Naive B cell (primary cell): Measurements from ENCODE around the gene GRM8. TPM values are rescaled to one million over a fixed set of nuclear protein-coding genes. Genes with fewer than 3 reads are reported as not detected.
A peak's percentile ranks its signal among the peaks of the same experiment; 100 is the strongest.

ENCODE experiments used
- ATAC-seq, 2 donors: fragments of 150-1000 bp; cut with Tn5 transposase; 2 replicates each; pipeline ENCODE4 v1.10.0; 2021; ENCODE audit warnings: low read depth in 2 of 2, mild to moderate bottlenecking in 2 of 2, moderate library complexity in 2 of 2
- DNase-seq: peaks from one replicate; pipeline ENCODE4 v3.0.0; 2022
- H3K27ac Mint-ChIP-seq, 6 donors: one replicate each; pipeline ENCODE4 v1.8.0; 2020 to 2022; ENCODE audit warnings: mild to moderate bottlenecking in 6 of 6, mixed read lengths in 6 of 6, moderate library complexity in 5 of 6, inconsistent platforms in 2 of 6
- H3K27me3 Mint-ChIP-seq, 3 donors: one replicate each; pipeline ENCODE4 v1.8.0; 2021 to 2022; ENCODE audit warnings: mixed read lengths in 3 of 3, mild to moderate bottlenecking in 1 of 3
- H3K36me3 Mint-ChIP-seq, 2 donors: one replicate each; pipeline ENCODE4 v1.8.0; 2020 to 2022; ENCODE audit warnings: mixed read lengths in 2 of 2, inconsistent platforms in 1 of 2, mild to moderate bottlenecking in 1 of 2
- H3K4me1 Mint-ChIP-seq, 3 donors: one replicate each; pipeline ENCODE4 v1.8.0; 2020 to 2022; ENCODE audit warnings: mixed read lengths in 3 of 3, inconsistent platforms in 1 of 3, mild to moderate bottlenecking in 1 of 3, moderate library complexity in 1 of 3
- H3K4me3 Mint-ChIP-seq, 8 donors: one replicate each; pipeline ENCODE4 v1.8.0; 2020 to 2022; ENCODE audit warnings: mild to moderate bottlenecking in 8 of 8, mixed read lengths in 8 of 8, moderate library complexity in 8 of 8, inconsistent platforms in 2 of 8
- H3K9me3 Mint-ChIP-seq, 7 donors: one replicate each; pipeline ENCODE4 v1.8.0; 2020 to 2022; ENCODE audit warnings: mixed read lengths in 7 of 7, mild to moderate bottlenecking in 5 of 7, inconsistent platforms in 2 of 7, moderate library complexity in 1 of 7
- polyA plus RNA-seq, 6 donors: library from polyadenylated mRNA; unstranded; fragments of 300-500 nt; fragmentation: Illumina TruSeq; gene quantifications; one replicate each; pipeline ENCODE4 v1.2.3, GENCODE V29; 2021; ENCODE audit warnings: low read depth in 6 of 6

Gene GRM8
- polyA plus RNA-seq, 6 donors from 2014 or later: not detected

- no peak for ATAC-seq
- Mint-ChIP-seq H3K4me3 (no peak overlapping the region), H3K27me3 (peaks cover 5 to 19% (median 8%) of the 10 kb centered on the region in 3 donors), H3K27ac (no peak overlapping the region), H3K9me3 (peaks cover 0 to 22% (median 4%) of the 10 kb centered on the region in 7 donors), H3K4me1 (no peaks in the 10 kb centered on the region), H3K36me3 (no peaks in the 10 kb centered on the region)
- DNase-seq: no peak
Measured at GRCh38 chr7:127154958-127155357, 97.8 kb downstream of the GRM8 start.

GRCh38 chr7:127154101-127154500, 98.6 kb downstream of the GRM8 start:
- Mint-ChIP-seq H3K9me3 (peaks cover 0 to 22% (median 5%) of the 10 kb centered on the region in 7 donors), H3K27me3 (peaks cover 8 to 19% (median 10%) of the 10 kb centered on the region in 3 donors), H3K36me3 (no peaks in the 10 kb centered on the region), H3K4me1 (no peaks in the 10 kb centered on the region), H3K27ac (peak overlapping the region in 1 of 6 donors; percentile 50), H3K4me3 (no peak overlapping the region)
- no peak for ATAC-seq
- DNase-seq: no peak

GRCh38 chr7:127153315-127153714, 99.4 kb downstream of the GRM8 start:
- H3K27me3 Mint-ChIP-seq: peaks cover 12 to 19% (median 17%) of the 10 kb centered on the region in 3 donors
- no peak for DNase-seq
- H3K4me1 Mint-ChIP-seq: no peaks in the 10 kb centered on the region
- no peak overlapping the region for H3K4me3 Mint-ChIP-seq
- H3K9me3 Mint-ChIP-seq: peaks cover 0 to 22% (median 5%) of the 10 kb centered on the region in 7 donors
- no peak for ATAC-seq
- H3K36me3 Mint-ChIP-seq: no peaks in the 10 kb centered on the region
- no peak overlapping the region for H3K27ac Mint-ChIP-seq

- no peak overlapping the region for H3K4me3 Mint-ChIP-seq
- H3K9me3 Mint-ChIP-seq: peaks cover 0 to 22% (median 4%) of the 10 kb centered on the region in 7 donors
- no peaks in the 10 kb centered on the region for H3K36me3 Mint-ChIP-seq
- ATAC-seq (no peak), DNase-seq (no peak)
- no peak overlapping the region for H3K27ac Mint-ChIP-seq
- peaks cover 13 to 19% (median 17%) of the 10 kb centered on the region in 3 donors for H3K27me3 Mint-ChIP-seq
- H3K4me1 Mint-ChIP-seq: no peaks in the 10 kb centered on the region
Measured at GRCh38 chr7:127152423-127152822, 100.3 kb downstream of the GRM8 start.

- no peak overlapping the region for H3K27ac Mint-ChIP-seq
Measured at GRCh38 chr7:127151379-127151778, 101.4 kb downstream of the GRM8 start.

GRCh38 chr7:127150543-127150942, 102.2 kb downstream of the GRM8 start:
- peaks cover 9 to 17% (median 13%) of the 10 kb centered on the region in 3 donors for H3K27me3 Mint-ChIP-seq
- no peaks in the 10 kb centered on the region for H3K4me1 Mint-ChIP-seq
- H3K27ac Mint-ChIP-seq: no peak overlapping the region
- no peaks in the 10 kb centered on the region for H3K36me3 Mint-ChIP-seq
- DNase-seq: no peak
- no peak overlapping the region for H3K4me3 Mint-ChIP-seq
- ATAC-seq: no peak
- H3K9me3 Mint-ChIP-seq: peaks cover 0 to 9% (median 2%) of the 10 kb centered on the region in 7 donors

More at GRCh38 chr7:127151379-127151778, 101.4 kb downstream of the GRM8 start:
- Mint-ChIP-seq H3K27me3 (peaks cover 13 to 17% (median 14%) of the 10 kb centered on the region in 3 donors), H3K9me3 (peaks cover 0 to 16% (median 2%) of the 10 kb centered on the region in 7 donors), H3K4me3 (no peak overlapping the region), H3K4me1 (no peaks in the 10 kb centered on the region), H3K36me3 (no peaks in the 10 kb centered on the region)
- ATAC-seq (no peak), DNase-seq (no peak)

- no peak overlapping the region for H3K27ac Mint-ChIP-seq
- peaks cover 0 to 12% (median 8%) of the 10 kb centered on the region in 3 donors for H3K27me3 Mint-ChIP-seq
- H3K9me3 Mint-ChIP-seq: peaks cover 0 to 4% (median 0%) of the 10 kb centered on the region in 7 donors
- peak overlapping the region in 1 of 8 donors; percentile 54 for H3K4me3 Mint-ChIP-seq
- no peaks in the 10 kb centered on the region for H3K4me1 Mint-ChIP-seq
- no peak for DNase-seq
- no peaks in the 10 kb centered on the region for H3K36me3 Mint-ChIP-seq
- ATAC-seq: no peak
Measured at GRCh38 chr7:127146746-127147536, 105.8 kb downstream of the GRM8 start.

- Mint-ChIP-seq H3K4me3 (no peak overlapping the region), H3K27ac (no peak overlapping the region), H3K4me1 (no peaks in the 10 kb centered on the region), H3K9me3 (peaks cover 0 to 4% (median 0%) of the 10 kb centered on the region in 7 donors), H3K36me3 (no peaks in the 10 kb centered on the region), H3K27me3 (no peaks in the 10 kb centered on the region)
- ATAC-seq (no peak), DNase-seq (no peak)
Measured at GRCh38 chr7:127137146-127137545, 115.6 kb downstream of the GRM8 start.

GRCh38 chr7:127135871-127136485, 116.8 kb downstream of the GRM8 start:
- no peak for ATAC-seq
- Mint-ChIP-seq H3K9me3 (peaks cover 0 to 4% (median 0%) of the 10 kb centered on the region in 7 donors), H3K4me3 (no peak overlapping the region), H3K27me3 (no peaks in the 10 kb centered on the region), H3K4me1 (no peaks in the 10 kb centered on the region), H3K27ac (no peak overlapping the region), H3K36me3 (no peaks in the 10 kb centered on the region)
- DNase-seq: no peak

- peaks cover 0 to 8% (median 1%) of the 10 kb centered on the region in 7 donors for H3K9me3 Mint-ChIP-seq
- no peak for ATAC-seq
- no peak overlapping the region for H3K4me3 Mint-ChIP-seq
- H3K4me1 Mint-ChIP-seq: no peaks in the 10 kb centered on the region
- H3K27ac Mint-ChIP-seq: no peak overlapping the region
- no peak for DNase-seq
- peaks cover 0 to 5% (median 5%) of the 10 kb centered on the region in 3 donors for H3K27me3 Mint-ChIP-seq
- no peaks in the 10 kb centered on the region for H3K36me3 Mint-ChIP-seq
Measured at GRCh38 chr7:127123220-127123619, 129.5 kb downstream of the GRM8 start.

- Mint-ChIP-seq H3K9me3 (peaks cover 0 to 11% (median 1%) of the 10 kb centered on the region in 7 donors), H3K27ac (no peak overlapping the region), H3K27me3 (peaks cover 0 to 5% (median 5%) of the 10 kb centered on the region in 3 donors), H3K36me3 (no peaks in the 10 kb centered on the region), H3K4me3 (no peak overlapping the region), H3K4me1 (no peaks in the 10 kb centered on the region)
- ATAC-seq: no peak
- no peak for DNase-seq
Measured at GRCh38 chr7:127119517-127119916, 133.2 kb downstream of the GRM8 start.

GRCh38 chr7:127114742-127115265, 137.9 kb downstream of the GRM8 start:
- Mint-ChIP-seq H3K36me3 (peaks cover 0 to 8% of the 10 kb centered on the region in 2 donors), H3K4me3 (no peak overlapping the region), H3K4me1 (peaks cover 0 to 4% (median 0%) of the 10 kb centered on the region in 3 donors), H3K27me3 (peaks cover 4 to 22% (median 8%) of the 10 kb centered on the region in 3 donors), H3K27ac (no peak overlapping the region), H3K9me3 (peaks cover 0 to 14% (median 2%) of the 10 kb centered on the region in 7 donors)
- ATAC-seq: no peak
- no peak for DNase-seq

- peaks cover 0 to 4% (median 0%) of the 10 kb centered on the region in 3 donors for H3K4me1 Mint-ChIP-seq
- H3K36me3 Mint-ChIP-seq: peaks cover 0 to 8% of the 10 kb centered on the region in 2 donors
- peak; percentile 9 for DNase-seq
- peaks cover 3 to 16% (median 8%) of the 10 kb centered on the region in 7 donors for H3K9me3 Mint-ChIP-seq
- no peak for ATAC-seq
- H3K27ac Mint-ChIP-seq: no peak overlapping the region
- H3K4me3 Mint-ChIP-seq: no peak overlapping the region
- H3K27me3 Mint-ChIP-seq: peaks cover 4 to 17% (median 14%) of the 10 kb centered on the region in 3 donors
Measured at GRCh38 chr7:127107601-127108007, 145.1 kb downstream of the GRM8 start.
